SK-N-SH treated with all-trans-retinoic acid at 6 μM for 48 hours (cell line): ENCODE results near the gene EPHB2.

Experiments used
- ATAC-seq: fragments of 200-7000 bp; cut with Tn5 transposase; 3 replicates; pipeline ENCODE4 v1.9.1; 2020; ENCODE audit warnings: mild to moderate bottlenecking, moderate library complexity
- ARNTL ChIP-seq: fragments of 450-650 bp; formaldehyde crosslinking; IDR thresholded peaks from 2 replicates; pipeline ENCODE4 v1.5.0; 2020; ENCODE audit warnings: low read depth, mild to moderate bottlenecking, moderate library complexity, borderline replicate concordance
- CSDC2 ChIP-seq: fragments of 250-450 bp; sonication (Bioruptor Pico); IDR thresholded peaks from 2 replicates; pipeline ENCODE4 v1.5.0; 2020; ENCODE audit warnings: mild to moderate bottlenecking, moderate library complexity
- ESRRG ChIP-seq: fragments of 250-450 bp; sonication (Bioruptor Pico); IDR thresholded peaks from 2 replicates; pipeline ENCODE4 v1.6.1; 2021; ENCODE audit warnings: mild to moderate bottlenecking
- GLIS3 ChIP-seq: fragments of 250-450 bp; sonication (Bioruptor Pico); IDR thresholded peaks from 2 replicates; pipeline ENCODE4 v1.5.0; 2020; ENCODE audit warnings: mild to moderate bottlenecking, moderate library complexity
- ISL1 ChIP-seq: fragments of 250-450 bp; sonication (Bioruptor Pico); IDR thresholded peaks from 2 replicates; pipeline ENCODE4 v2.1.2; 2022; ENCODE audit warnings: mild to moderate bottlenecking, moderate library complexity
- OSR1 ChIP-seq: fragments of 250-450 bp; sonication (Bioruptor Pico); IDR thresholded peaks from 2 replicates; pipeline ENCODE4 v1.8.0; 2022; ENCODE audit warnings: moderate library complexity, mild to moderate bottlenecking, inconsistent platforms
- PPARA ChIP-seq: fragments of 250-450 bp; sonication (Bioruptor Pico); IDR thresholded peaks from 2 replicates; pipeline ENCODE4 v1.5.0; 2020; ENCODE audit warnings: mild to moderate bottlenecking, borderline replicate concordance
- SNAI2 ChIP-seq: fragments of 250-450 bp; sonication (Bioruptor Pico); IDR thresholded peaks from 2 replicates; pipeline ENCODE4 v1.5.0; 2020; ENCODE audit warnings: mild to moderate bottlenecking, moderate library complexity
- TCF4 ChIP-seq: fragments of 250-450 bp; sonication (Bioruptor Pico); IDR thresholded peaks from 2 replicates; pipeline ENCODE4 v1.8.0; 2021; ENCODE audit warnings: mild to moderate bottlenecking, moderate library complexity, borderline replicate concordance
- TOX ChIP-seq: fragments of 250-450 bp; sonication (Bioruptor Pico); IDR thresholded peaks from 2 replicates; pipeline ENCODE4 v1.8.0; 2021; ENCODE audit warnings: mild to moderate bottlenecking, moderate library complexity, borderline replicate concordance
- ZC3H10 ChIP-seq: fragments of 250-450 bp; sonication (Bioruptor Pico); IDR thresholded peaks from 2 replicates; pipeline ENCODE4 v1.5.1; 2021; ENCODE audit warnings: mild to moderate bottlenecking, moderate library complexity
- ZFP3 ChIP-seq: fragments of 250-450 bp; sonication (Bioruptor Pico); IDR thresholded peaks from 2 replicates; pipeline ENCODE4 v1.5.0; 2020; ENCODE audit warnings: mild to moderate bottlenecking, moderate library complexity
- ZFP30 ChIP-seq: fragments of 450-650 bp; formaldehyde crosslinking; IDR thresholded peaks from 2 replicates; pipeline ENCODE4 v1.5.0; 2022; ENCODE audit warnings: mild to moderate bottlenecking, moderate library complexity
- ZNF565 ChIP-seq: fragments of 450-650 bp; formaldehyde crosslinking; conservative IDR thresholded peaks from 2 replicates; pipeline ENCODE4 v1.5.0; 2020; ENCODE audit warnings: low read depth, mild to moderate bottlenecking, moderate library complexity
- ZNF70 ChIP-seq: fragments of 450-650 bp; formaldehyde crosslinking; IDR thresholded peaks from 2 replicates; pipeline ENCODE4 v1.5.0; 2020; ENCODE audit warnings: mild to moderate bottlenecking, moderate library complexity
- ZNF8 ChIP-seq: fragments of 450-650 bp; formaldehyde crosslinking; IDR thresholded peaks from 2 replicates; pipeline ENCODE4 v1.5.0; 2020; ENCODE audit warnings: mild to moderate bottlenecking, moderate library complexity
- TF ChIP-seq, protein P1 (sequence below): fragments of 250-450 bp; sonication (Bioruptor Pico); IDR thresholded peaks from 2 replicates; pipeline ENCODE4 v1.5.0; 2020; ENCODE audit warnings: mild to moderate bottlenecking, moderate library complexity
- TF ChIP-seq, protein P2 (sequence below): fragments of 250-450 bp; sonication (Bioruptor Pico); IDR thresholded peaks from 2 replicates; pipeline ENCODE4 v1.8.0; 2020; ENCODE audit warnings: mild to moderate bottlenecking, moderate library complexity, borderline replicate concordance
- TF ChIP-seq, protein P3 (sequence below): fragments of 250-450 bp; sonication (Bioruptor Pico); IDR thresholded peaks from 2 replicates; pipeline ENCODE4 v1.5.1; 2020; ENCODE audit warnings: low read depth, mild to moderate bottlenecking, moderate library complexity
- TF ChIP-seq, protein P4 (sequence below): fragments of 250-450 bp; sonication (Bioruptor Pico); IDR thresholded peaks from 2 replicates; pipeline ENCODE4 v1.8.0; 2021; ENCODE audit warnings: low read depth, mild to moderate bottlenecking, moderate library complexity, borderline replicate concordance

The EPHB2 gene

DNA sequence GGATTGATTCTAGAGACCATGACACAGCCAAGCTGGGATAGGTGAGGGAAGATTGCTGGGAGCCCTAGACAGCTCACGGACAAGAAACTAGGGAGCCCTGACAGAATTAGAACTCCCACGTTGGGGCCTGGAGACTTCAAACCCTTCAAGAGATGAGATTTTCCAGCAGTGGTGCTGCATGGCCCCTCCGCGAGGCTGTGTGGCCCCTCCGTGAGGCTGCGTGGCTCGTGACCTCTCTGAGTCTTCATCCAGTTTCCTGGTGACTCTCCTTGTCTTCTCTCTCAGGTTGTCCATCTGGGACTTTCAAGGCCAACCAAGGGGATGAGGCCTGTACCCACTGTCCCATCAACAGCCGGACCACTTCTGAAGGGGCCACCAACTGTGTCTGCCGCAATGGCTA is 152.1 kb downstream of the EPHB2 start (continued):
- TF ChIP-seq, protein P1, sequence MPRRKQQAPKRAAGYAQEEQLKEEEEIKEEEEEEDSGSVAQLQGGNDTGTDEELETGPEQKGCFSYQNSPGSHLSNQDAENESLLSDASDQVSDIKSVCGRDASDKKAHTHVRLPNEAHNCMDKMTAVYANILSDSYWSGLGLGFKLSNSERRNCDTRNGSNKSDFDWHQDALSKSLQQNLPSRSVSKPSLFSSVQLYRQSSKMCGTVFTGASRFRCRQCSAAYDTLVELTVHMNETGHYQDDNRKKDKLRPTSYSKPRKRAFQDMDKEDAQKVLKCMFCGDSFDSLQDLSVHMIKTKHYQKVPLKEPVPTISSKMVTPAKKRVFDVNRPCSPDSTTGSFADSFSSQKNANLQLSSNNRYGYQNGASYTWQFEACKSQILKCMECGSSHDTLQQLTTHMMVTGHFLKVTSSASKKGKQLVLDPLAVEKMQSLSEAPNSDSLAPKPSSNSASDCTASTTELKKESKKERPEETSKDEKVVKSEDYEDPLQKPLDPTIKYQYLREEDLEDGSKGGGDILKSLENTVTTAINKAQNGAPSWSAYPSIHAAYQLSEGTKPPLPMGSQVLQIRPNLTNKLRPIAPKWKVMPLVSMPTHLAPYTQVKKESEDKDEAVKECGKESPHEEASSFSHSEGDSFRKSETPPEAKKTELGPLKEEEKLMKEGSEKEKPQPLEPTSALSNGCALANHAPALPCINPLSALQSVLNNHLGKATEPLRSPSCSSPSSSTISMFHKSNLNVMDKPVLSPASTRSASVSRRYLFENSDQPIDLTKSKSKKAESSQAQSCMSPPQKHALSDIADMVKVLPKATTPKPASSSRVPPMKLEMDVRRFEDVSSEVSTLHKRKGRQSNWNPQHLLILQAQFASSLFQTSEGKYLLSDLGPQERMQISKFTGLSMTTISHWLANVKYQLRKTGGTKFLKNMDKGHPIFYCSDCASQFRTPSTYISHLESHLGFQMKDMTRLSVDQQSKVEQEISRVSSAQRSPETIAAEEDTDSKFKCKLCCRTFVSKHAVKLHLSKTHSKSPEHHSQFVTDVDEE (CRISPR knock-in tag), result no peak
- TF ChIP-seq OSR1 (CRISPR knock-in tag) (no peak), TOX (CRISPR knock-in tag) (no peak), TCF4 (CRISPR knock-in tag) (no peak)

GRCh38 chr1:22863766-22864165 is 153.1 kb downstream of the EPHB2 start:
- no peak for ATAC-seq
- TF ChIP-seq PPARA (CRISPR knock-in tag) (no peak), ESRRG (CRISPR knock-in tag) (no peak), CSDC2 (CRISPR knock-in tag) (no peak), ZC3H10 (CRISPR knock-in tag) (no peak)
- TF ChIP-seq, protein P2, sequence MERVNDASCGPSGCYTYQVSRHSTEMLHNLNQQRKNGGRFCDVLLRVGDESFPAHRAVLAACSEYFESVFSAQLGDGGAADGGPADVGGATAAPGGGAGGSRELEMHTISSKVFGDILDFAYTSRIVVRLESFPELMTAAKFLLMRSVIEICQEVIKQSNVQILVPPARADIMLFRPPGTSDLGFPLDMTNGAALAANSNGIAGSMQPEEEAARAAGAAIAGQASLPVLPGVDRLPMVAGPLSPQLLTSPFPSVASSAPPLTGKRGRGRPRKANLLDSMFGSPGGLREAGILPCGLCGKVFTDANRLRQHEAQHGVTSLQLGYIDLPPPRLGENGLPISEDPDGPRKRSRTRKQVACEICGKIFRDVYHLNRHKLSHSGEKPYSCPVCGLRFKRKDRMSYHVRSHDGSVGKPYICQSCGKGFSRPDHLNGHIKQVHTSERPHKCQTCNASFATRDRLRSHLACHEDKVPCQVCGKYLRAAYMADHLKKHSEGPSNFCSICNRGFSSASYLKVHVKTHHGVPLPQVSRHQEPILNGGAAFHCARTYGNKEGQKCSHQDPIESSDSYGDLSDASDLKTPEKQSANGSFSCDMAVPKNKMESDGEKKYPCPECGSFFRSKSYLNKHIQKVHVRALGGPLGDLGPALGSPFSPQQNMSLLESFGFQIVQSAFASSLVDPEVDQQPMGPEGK (CRISPR knock-in tag), result no peak

- TF ChIP-seq, protein P2 (CRISPR knock-in tag), result no peak
- TF ChIP-seq ZNF70 (CRISPR knock-in tag), result no peak
- TF ChIP-seq, protein P3, sequence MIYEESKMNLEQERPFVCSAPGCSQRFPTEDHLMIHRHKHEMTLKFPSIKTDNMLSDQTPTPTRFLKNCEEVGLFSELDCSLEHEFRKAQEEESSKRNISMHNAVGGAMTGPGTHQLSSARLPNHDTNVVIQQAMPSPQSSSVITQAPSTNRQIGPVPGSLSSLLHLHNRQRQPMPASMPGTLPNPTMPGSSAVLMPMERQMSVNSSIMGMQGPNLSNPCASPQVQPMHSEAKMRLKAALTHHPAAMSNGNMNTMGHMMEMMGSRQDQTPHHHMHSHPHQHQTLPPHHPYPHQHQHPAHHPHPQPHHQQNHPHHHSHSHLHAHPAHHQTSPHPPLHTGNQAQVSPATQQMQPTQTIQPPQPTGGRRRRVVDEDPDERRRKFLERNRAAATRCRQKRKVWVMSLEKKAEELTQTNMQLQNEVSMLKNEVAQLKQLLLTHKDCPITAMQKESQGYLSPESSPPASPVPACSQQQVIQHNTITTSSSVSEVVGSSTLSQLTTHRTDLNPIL, result no peak
- no peak for TF ChIP-seq ESRRG (CRISPR knock-in tag)
- no peak for TF ChIP-seq SNAI2 (CRISPR knock-in tag)
- TF ChIP-seq, protein P1 (CRISPR knock-in tag), result no peak
- TF ChIP-seq ZFP30 (CRISPR knock-in tag), result no peak
- TF ChIP-seq ZNF8 (CRISPR knock-in tag), result no peak
- TF ChIP-seq TOX (CRISPR knock-in tag), result no peak
- TF ChIP-seq GLIS3, result no peak
- no peak for TF ChIP-seq ZNF565 (CRISPR knock-in tag)
- TF ChIP-seq PPARA (CRISPR knock-in tag), result no peak
- no peak for TF ChIP-seq ARNTL (CRISPR knock-in tag)
- no peak for ATAC-seq
Observed at GRCh38 chr1:22864886-22865285, 154.2 kb downstream of the EPHB2 start.

DNA sequence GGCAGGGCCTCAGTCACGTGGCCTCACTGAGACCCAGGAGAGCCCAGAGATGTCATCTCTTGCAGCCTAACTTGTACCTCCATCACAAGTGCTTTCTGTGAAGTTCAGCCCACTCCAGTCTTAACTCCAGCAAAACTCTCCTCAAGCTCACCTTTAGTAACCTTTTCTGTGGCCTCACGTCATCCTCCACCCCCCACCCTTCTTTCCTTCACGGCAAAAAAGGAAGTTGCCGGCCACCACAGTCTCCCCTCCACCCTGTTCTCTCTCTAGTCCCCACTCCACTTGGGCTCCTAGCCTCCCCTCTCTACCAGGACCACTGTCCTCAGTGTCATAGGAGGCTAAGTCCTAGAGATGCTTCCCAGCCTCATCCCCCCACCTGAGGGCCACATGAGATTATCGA is 155.1 kb downstream of the EPHB2 start:
- no peak for ATAC-seq
- TF ChIP-seq ZFP3 (CRISPR knock-in tag), result no peak
- no peak for TF ChIP-seq PPARA (CRISPR knock-in tag)
- TF ChIP-seq, protein P3, result no peak
- TF ChIP-seq ZNF565 (CRISPR knock-in tag), result no peak
- no peak for TF ChIP-seq TCF4 (CRISPR knock-in tag)
- no peak for TF ChIP-seq ZFP30 (CRISPR knock-in tag)
- no peak for TF ChIP-seq ISL1 (CRISPR knock-in tag)
- TF ChIP-seq, protein P4, sequence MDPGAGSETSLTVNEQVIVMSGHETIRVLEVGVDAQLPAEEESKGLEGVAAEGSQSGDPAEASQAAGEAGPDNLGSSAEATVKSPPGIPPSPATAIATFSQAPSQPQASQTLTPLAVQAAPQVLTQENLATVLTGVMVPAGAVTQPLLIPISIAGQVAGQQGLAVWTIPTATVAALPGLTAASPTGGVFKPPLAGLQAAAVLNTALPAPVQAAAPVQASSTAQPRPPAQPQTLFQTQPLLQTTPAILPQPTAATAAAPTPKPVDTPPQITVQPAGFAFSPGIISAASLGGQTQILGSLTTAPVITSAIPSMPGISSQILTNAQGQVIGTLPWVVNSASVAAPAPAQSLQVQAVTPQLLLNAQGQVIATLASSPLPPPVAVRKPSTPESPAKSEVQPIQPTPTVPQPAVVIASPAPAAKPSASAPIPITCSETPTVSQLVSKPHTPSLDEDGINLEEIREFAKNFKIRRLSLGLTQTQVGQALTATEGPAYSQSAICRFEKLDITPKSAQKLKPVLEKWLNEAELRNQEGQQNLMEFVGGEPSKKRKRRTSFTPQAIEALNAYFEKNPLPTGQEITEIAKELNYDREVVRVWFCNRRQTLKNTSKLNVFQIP (CRISPR knock-in tag), result no peak
